ENCODE data around the gene WDR43. TPM values are rescaled to one million over a fixed set of nuclear protein-coding genes. Genes with fewer than 3 reads are reported as not detected.

The WDR43 gene, protein sequence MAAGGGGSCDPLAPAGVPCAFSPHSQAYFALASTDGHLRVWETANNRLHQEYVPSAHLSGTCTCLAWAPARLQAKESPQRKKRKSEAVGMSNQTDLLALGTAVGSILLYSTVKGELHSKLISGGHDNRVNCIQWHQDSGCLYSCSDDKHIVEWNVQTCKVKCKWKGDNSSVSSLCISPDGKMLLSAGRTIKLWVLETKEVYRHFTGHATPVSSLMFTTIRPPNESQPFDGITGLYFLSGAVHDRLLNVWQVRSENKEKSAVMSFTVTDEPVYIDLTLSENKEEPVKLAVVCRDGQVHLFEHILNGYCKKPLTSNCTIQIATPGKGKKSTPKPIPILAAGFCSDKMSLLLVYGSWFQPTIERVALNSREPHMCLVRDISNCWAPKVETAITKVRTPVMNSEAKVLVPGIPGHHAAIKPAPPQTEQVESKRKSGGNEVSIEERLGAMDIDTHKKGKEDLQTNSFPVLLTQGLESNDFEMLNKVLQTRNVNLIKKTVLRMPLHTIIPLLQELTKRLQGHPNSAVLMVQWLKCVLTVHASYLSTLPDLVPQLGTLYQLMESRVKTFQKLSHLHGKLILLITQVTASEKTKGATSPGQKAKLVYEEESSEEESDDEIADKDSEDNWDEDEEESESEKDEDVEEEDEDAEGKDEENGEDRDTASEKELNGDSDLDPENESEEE
- total RNA-seq (2014; rRNA removed; shearing (Covaris generic)): 98.1 and 140 TPM in 2 replicates
- polyA plus RNA-seq (2015; cell fraction: cytosol; rRNA removed): 45.8 and 53.2 TPM in 2 replicates
- 72.2 and 77.9 TPM in 2 replicates for polyA plus RNA-seq (2015; cell fraction: nucleus; rRNA removed)

DNA sequence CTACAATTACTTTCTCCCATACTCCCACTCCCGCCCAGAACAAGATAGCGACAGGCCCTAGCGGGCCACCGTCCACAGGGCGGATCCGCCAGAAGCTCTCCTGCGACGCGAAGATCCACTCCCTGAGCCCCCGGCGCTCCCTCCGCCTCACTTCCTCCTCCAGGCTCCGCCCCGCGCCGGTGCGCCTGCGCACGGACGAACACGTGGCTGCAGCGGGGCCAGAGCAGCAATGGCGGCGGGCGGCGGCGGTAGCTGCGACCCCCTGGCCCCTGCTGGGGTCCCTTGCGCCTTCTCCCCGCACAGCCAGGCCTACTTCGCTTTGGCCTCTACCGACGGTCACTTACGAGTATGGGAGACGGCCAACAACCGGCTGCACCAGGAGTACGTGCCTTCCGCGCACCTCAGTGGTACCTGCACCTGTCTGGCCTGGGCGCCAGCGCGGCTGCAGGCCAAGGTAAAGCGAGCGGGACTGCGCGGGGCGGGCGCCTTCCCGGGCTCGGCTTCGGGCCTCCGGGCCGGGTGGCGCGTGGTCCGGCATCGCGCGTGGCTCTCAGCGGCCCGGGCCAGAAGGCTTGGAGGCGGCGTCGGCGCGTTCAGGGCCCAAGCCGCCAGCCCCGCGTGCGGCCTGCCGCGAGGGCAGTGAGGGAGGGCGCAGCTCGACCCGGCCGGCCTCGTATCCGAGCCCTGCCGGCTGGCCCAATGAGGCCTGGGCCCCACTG, at the start of gene WDR43:
Gene WDR43, plus strand, starts transcription at position 198 of the 719 bp plus-strand sequence. Its CDS starts 32 bp downstream, at position 230.
- DNase-seq (ENCODE audit: low read depth): peak; percentile 100

DNA sequence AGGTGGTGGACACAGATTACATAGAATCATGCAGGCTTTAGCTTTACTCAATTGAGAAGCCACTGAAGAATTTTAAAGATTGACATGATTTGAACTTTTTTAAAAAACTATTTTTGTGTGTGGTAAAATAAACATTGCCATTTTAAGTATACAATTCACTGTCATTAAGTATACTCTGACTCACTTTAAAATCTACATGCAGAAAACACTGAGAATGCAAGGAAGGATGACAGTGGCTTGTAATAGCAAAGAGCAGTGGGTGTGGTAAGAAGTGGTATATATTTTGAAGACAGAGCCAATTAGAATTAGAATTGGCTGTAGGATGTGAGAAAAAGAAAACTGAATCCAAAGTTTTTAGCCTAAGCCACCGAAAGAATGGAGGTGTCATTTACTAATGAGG, 39.3 kb upstream of the WDR43 start:
- no peak for DNase-seq (ENCODE audit: low read depth)

DNA sequence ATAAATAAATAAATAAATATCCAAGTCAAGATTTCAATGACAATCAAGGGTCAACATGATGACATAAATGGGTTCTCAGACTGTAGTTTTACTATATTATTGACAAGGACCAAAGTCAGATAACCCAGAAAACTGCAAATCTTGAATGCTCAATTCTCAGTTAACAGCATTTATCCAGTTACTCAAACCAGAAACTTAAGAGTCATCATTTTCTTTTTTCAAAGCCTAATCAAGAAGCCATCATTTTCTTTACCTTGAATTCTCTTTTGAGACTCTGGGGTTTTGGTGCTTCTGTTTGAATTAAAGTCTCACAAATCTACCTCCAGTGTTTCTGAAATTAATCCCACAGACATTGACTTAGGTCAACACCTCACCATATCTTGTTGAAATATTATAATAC, 38.5 kb upstream of the WDR43 start:
- DNase-seq (ENCODE audit: low read depth): no peak

DNA sequence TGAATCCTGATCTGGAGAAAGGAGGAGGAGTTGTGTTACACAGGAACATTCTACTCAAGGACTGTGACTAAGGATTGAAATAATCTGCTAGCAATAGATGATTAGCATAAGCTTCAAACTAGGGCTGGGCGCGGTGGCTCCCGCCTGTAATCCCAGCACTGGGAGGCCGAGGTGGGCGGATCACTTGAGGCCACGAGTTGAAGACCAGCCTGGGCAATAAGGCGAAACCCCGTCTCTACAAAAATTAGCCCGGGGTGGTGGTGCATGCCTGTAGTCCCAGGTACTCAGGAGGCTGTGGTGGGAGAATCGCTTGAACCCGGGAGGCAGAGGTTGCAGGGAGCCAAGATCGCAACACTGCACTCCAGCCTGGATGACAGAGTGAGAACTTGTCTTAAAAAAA, 25.9 kb upstream of the WDR43 start:
- DNase-seq (ENCODE audit: low read depth): no peak

DNA sequence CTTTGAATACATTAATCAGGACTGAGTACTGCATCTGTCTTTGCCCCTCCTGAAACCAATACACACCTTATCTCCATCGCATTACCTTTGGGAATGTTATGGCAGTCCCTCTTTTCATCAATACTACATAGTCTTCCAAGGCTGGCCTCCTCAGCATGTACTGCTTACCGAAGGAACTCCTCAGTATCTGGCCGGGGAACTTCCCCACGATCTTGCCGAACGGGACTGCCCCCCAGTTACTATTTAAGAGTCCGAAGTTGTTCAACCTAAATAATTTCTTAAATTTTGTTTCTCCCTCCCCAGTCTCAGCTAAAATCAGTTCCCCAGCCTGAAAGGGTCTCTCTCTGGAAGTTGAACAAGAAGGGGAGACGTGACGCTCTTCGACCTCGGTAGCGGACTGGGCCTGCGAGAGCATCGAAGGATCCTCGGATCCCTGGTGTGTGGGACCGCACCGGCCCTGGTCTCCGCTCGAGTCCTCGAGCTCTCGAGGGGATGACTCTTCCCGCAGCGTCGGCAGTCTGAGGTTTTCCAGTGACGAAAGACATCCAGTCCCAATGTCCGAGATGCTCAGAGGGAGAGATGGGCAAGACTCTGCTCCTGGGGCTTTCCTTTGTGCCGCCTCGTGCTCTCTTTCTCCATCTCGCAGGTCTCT, 24.8 kb upstream of the WDR43 start:
- no peak for DNase-seq (ENCODE audit: low read depth)

DNA sequence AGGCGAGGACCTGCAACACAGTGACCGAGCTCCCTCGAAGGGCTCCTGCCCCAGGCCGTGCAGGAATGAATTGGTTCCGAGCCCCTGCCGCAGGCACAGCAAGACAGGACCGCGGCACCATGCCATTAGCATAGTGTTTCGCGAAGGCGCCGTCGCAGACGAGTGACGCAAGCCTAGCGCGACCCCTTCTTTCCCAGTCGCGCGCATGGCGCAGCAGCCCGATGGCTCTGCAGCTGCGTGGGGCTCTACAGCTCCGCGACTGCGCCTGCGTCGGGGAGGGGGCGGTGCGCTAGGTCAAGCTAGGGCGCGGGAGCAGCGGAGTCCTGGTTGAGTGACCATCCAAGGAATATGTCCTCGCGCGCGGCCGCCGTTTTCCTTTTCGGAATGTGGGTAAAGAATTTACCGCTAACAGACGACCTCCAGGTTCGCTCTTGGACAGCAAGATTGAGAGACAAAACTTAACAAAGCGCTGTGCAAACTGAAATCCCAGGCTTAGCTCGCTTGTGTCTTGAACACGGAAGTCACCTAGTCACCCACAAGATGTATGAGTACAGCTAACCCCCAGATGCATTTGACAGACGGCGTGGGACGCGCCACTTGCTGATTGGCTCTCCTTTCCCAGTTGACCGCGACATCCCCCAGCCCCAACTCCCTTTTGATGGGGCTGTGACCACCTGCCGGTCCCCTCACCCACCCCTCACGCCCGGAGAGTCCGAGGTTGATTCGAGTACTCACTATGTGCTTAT, 24.1 kb upstream of the WDR43 start, which contains the start of gene TRMT61B:
Gene TRMT61B, minus strand, starts transcription at position 164 of the 746 bp plus-strand sequence. Its CDS starts 32 bp downstream, at position 132.
- DNase-seq (ENCODE audit: low read depth): peak; percentile 92

DNA sequence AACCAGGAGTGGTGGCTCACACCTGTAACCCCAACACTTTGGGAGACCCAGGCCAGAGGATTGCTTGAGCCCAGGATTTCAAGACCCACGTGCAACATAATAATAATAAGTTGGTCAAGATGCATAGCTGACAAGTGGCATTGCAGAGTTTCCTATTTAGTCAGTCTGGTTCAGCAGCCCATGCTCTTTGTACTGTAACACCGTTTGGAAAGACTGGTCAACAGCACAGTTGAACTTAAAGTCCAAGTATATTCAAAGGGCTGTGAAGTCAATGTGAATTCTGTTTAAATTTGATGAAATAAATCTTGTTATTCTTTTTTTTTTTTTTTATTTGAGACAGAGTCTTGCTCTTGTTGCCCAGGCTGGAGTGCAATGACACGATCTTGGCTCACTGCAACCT, 22.8 kb upstream of the WDR43 start:
- DNase-seq (ENCODE audit: low read depth): no peak

DNA sequence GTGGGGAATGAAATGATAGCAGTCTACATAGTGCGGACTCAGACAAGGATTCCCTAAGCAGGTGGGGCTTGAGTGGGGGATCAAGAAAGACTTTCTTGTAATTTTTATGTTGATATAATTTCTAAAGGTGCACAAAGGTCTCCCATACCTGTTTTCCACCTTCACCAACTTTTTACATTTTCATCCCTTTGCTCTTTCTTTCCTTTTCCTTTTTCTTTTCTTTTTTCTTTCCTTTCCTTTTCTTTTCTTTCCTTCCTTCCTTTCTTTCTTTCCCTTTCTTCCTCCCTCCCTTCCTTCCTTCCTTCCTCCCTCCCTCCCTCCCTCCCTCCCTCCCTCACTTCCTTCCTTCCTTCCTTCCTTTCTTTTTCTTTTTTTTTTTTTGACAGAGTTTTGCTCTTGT, 14.3 kb upstream of the WDR43 start:
- no peak for DNase-seq (ENCODE audit: low read depth)

DNA sequence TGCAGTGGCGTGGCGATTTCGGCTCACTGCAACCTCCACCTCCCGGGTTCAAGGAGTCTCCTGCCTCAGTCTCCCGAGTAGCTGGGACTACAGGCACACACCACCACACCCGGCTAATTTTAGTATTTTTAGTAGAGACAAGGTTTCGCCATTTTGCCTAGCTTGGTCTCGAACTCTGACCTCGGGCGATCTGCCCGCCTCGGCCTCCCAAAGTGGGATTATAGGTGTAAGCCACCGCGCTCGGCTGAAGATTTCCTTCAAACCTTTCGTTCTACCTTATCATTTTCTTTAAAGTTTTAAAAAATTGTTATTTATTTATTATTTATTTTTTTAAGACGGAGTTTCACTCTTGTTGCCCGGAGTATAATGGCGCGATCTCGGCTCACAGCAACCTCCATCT, 979 bp upstream of the WDR43 start:
- DNase-seq (ENCODE audit: low read depth): no peak

DNA sequence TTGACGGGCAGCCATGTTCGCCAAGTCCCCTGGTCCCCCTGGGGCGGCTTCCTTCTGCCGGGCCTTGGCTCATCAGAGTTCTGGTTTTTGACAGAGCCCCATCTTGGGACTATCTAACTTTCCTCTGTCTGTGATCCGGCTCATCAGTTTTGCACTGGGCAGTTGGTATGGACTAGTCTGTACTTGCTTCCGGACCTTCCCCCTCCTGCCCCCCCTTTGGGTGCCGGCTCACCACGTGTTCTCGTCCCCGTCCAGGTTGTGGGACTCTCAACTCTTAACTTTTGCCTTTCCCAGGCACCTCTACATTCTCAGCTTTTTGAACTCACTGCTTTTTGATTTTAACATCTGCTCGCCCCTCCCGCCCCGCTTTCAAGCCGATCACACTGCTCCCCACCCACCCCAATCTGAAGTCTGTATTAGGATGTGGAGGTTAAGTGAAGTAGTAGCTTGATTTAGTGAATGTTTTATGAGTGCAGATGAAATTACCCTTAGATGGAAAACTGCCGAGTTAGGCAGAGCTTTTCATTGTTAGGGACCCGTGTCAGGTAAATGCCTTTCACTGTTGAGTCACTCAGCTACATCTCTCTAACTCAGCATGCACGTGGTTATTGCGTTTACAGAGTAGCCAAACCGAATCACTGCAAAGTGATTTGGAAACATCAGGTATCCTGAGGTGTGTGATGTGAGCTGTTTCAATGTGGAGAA, 874 bp downstream of the WDR43 start:
- DNase-seq (ENCODE audit: low read depth): peak; percentile 46

DNA sequence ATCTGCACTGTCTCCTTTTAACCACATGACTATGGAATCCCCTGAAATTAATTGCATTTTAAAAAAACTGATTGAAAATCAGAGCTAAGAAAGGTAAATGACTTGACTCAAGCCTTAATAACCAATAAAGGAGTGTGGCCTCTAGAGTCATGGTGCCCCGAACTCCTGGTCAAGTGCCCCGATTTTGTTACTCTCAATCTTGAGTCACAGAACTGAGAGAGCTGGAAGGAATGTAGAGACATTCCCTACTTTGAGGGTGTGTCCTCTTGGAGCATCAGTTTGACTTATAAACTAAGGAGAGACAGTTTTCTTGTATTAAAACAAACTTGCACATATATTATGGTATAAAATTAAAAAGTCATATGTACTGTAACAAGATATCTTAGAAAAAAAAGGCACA, 2.4 kb downstream of the WDR43 start:
- DNase-seq (ENCODE audit: low read depth): peak; percentile 54

DNA sequence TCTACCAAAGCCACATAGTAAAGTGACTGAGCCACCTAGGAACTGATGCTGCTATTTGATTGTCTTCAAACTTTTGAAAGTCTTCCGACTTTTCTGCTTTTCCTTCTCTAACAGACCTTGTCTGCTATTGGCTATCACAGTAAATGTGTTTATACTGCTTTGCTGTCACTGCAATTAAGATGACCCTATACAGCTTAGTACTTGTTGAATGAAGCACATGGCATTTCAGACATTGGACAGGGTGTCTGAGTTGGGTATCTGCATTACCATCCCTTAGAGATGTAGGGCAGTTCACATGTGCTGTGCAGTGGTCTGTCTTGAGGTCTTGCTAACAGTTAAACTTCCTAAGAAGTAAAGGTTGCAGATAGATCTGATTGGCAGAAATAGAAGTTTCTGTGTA, 3.6 kb downstream of the WDR43 start:
- DNase-seq (ENCODE audit: low read depth): no peak

DNA sequence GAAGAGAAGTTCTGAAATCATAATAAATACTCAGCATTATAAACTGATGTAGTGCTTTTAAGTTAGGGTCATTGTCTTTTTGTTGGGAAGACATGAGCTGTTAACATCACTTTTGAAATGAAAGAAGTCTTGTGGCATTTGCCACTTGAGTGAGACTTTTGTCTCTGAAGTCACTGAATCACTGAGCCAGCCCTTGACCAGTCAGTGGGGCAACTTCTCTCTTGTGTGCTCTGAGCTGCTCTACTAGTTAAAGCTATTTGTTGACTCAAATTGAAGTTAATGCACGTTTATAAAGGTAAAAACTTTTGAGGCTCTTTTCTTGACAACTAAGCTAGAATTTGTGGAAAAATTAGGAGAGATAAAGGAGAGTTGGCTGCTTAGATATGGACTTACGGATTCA, 6.7 kb downstream of the WDR43 start:
- DNase-seq (ENCODE audit: low read depth): no peak

DNA sequence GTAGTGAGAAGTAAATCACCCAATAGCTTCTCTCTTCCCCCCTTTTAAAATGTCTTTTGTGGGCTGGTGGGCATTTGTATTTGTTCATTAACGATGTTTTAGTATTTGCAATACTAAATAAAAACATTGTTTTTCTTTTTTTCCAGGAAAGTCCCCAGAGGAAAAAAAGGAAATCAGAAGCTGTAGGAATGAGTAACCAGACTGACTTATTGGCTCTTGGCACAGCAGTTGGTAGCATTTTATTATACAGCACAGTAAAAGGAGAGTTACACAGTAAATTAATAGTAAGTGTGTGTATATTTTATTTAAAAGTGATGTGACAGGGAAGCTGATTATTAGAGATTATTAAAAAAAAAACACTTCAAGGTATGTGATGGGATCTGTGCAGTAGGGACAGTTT, 7.4 kb downstream of the WDR43 start:
- DNase-seq (ENCODE audit: low read depth): no peak

DNA sequence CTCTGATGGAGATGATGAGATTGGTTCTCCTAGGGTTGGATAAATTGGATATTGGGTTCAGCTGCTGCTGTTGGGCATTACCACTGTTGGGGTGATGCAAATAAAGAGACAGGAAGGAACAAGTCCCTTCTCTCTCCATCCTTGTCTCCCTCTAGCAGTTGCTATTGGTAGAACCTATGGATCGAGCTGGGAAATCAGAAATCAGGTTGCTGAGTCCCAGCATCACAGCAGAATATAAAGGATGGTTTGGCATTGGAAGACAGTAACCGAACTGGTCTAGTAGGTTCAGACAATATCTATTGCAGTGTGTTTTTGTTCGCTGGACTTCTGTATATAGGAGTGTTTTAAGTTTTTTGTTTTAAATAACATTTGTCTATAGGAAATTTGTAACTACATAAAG, 8.1 kb downstream of the WDR43 start:
- no peak for DNase-seq (ENCODE audit: low read depth)

DNA sequence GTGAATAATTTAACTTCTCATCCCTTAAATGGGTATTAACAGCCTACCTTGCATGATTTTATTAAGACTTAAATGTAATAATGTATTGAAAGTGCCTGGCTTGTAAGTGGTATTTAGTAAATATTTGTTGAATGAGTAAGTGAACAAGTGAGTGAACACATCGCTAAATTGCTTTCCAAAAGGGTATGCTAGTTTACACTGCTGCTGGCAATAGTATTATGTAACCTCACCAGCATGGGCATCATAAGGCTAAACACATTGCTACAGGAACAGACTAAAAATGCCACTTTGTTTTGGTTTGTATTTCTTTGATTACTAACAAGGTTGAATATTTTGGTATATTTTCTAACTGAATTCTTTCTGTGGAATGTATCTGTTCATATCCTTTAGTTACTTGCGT, 9.8 kb downstream of the WDR43 start:
- DNase-seq (ENCODE audit: low read depth): no peak

DNA sequence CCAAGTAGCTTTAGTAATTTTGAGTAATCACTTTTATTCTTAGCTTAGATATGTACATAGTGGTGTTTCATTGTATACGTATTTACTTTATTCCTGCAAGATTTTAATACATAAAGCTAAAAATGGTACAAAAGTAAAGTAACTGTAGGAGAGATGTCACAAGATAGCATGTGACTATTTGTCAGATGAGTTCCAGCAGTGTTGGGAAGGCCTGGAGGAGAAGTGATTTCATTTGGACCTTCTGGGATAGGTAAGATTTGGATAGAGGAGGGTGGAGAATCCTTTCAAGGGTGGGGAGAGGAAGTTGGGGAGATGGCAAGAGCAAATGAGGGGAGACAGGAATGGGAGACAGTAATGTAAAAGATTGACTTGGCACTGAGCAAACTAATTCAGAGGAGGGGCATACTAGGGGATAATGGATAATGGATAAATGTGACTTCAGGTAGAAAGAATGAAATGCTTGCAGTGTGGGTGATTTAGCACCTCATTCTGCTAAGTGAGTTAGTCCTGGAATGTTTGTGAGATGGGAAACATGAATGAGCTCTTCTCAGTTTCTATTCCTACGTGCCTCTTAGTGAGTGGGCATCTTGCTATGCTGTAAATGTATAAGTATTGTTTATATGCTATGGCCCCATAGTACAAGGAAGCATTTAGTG, 10.5 kb downstream of the WDR43 start:
- DNase-seq (ENCODE audit: low read depth): no peak

DNA sequence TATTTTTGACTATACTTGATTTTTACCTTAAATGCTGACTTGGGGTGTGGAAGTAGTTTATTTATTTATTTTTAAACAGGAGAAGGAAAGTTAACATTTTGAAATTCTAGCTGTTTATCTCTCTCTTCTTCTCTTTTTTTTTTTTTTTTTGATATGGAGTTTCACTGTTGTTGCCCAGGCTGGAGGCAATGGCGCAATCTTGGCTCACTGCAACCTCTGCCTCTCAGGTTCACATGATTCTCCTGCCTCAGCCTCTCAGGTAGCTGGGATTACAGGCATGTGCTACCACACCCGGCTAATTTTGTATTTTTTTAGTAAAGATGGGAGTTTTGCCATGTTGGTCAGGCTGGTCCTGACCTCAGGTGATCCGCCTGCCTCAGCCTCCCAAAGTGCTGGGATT, 11.1 kb downstream of the WDR43 start:
- no peak for DNase-seq (ENCODE audit: low read depth)

DNA sequence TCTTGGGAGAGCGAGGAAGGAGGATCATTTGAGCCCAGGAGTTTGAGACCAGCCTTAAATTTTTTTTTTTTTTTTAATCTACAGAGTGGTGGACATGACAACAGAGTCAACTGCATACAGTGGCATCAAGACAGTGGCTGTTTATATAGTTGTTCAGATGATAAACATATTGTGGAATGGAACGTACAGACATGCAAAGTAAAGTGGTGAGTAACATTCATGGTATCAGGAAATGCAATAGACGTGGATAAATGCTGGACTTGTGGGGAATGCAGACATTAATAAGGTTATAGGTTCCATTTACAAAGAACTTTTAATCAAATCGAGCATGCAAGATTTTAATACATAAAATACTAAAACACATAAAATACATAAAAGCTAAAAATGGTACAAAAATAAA, 11.9 kb downstream of the WDR43 start:
- DNase-seq (ENCODE audit: low read depth): no peak

All from HT1080 (cell line).